MM.1S (cell line): ENCODE measurements around the gene COL6A5.

Source experiments
- DNase-seq: peaks from one replicate; pipeline ENCODE4 v3.0.0-alpha.2; 2015
- H2AFZ ChIP-seq: fragments of 300-600 bp; sonication (generic); 2 replicates; pipeline ENCODE4 v1.6.0; 2016; ENCODE audit warnings: antibody characterized with exemption, low read length
- H3F3A ChIP-seq: fragments of 300-600 bp; sonication (generic); 2 replicates; pipeline ENCODE4 v1.6.1; 2016; ENCODE audit warnings: mild to moderate bottlenecking, antibody characterized with exemption, low read length, moderate library complexity, mixed read lengths; ENCODE audit not compliant: insufficient read depth
- H3K27ac ChIP-seq: fragments of 300-600 bp; sonication (generic); 2 replicates; pipeline ENCODE4 v1.5.1; 2016; ENCODE audit warnings: mild to moderate bottlenecking, low read length
- H3K27me3 ChIP-seq: fragments of 300-600 bp; sonication (generic); replicated peaks from 2 replicates; pipeline ENCODE4 v1.6.0; 2016; ENCODE audit warnings: low read length; ENCODE audit not compliant: insufficient read depth
- H3K36me3 ChIP-seq: fragments of 300-600 bp; sonication (generic); replicated peaks from 2 replicates; pipeline ENCODE4 v1.6.1; 2016; ENCODE audit warnings: mild to moderate bottlenecking, low read length, mixed read lengths; ENCODE audit not compliant: insufficient read depth
- H3K4me1 ChIP-seq: fragments of 300-600 bp; sonication (generic); 2 replicates; pipeline ENCODE4 v1.6.1; 2016; ENCODE audit warnings: low read length, mixed read lengths
- H3K4me2 ChIP-seq: fragments of 300-600 bp; sonication (generic); 2 replicates; pipeline ENCODE4 v1.6.0; 2016; ENCODE audit warnings: low read depth, low read length
- H3K4me3 ChIP-seq: fragments of 300-600 bp; sonication (generic); 2 replicates; pipeline ENCODE4 v1.5.1; 2016; ENCODE audit warnings: low read length, mixed read lengths
- H3K79me2 ChIP-seq: fragments of 300-600 bp; sonication (generic); 2 replicates; pipeline ENCODE4 v1.6.1; 2016; ENCODE audit warnings: mixed run types, low read length, mixed read lengths
- H3K9ac ChIP-seq: fragments of 300-600 bp; sonication (generic); 2 replicates; pipeline ENCODE4 v1.6.1; 2016; ENCODE audit warnings: low read length, mixed read lengths
- H3K9me2 ChIP-seq: fragments of 300-600 bp; sonication (generic); replicated peaks from 2 replicates; pipeline ENCODE4 v1.6.1; 2016; ENCODE audit warnings: mild to moderate bottlenecking, low read length, mixed read lengths; ENCODE audit not compliant: insufficient read depth
- H3K9me3 ChIP-seq: fragments of 300-600 bp; sonication (generic); replicated peaks from 2 replicates; pipeline ENCODE4 v1.6.1; 2016; ENCODE audit warnings: mild to moderate bottlenecking, low read length, mixed read lengths; ENCODE audit not compliant: insufficient read depth
- H4K20me1 ChIP-seq: fragments of 300-600 bp; sonication (generic); 2 replicates; pipeline ENCODE4 v1.6.1; 2016; ENCODE audit warnings: mild to moderate bottlenecking, low read length, moderate library complexity, mixed read lengths; ENCODE audit not compliant: insufficient read depth
- CTCF ChIP-seq: fragments of 300-600 bp; sonication (generic); IDR thresholded peaks from 2 replicates; pipeline ENCODE4 v1.5.1; 2016; ENCODE audit warnings: antibody characterized with exemption, low read length, mixed read lengths
- EZH2 ChIP-seq: fragments of 300-600 bp; sonication (generic); optimal IDR thresholded peaks from 2 replicates; pipeline ENCODE3; 2017; ENCODE audit warnings: low read depth, mild to moderate bottlenecking, antibody characterized with exemption, low read length, mixed read lengths
- EZH2phosphoT487 ChIP-seq: fragments of 300-600 bp; sonication (generic); IDR thresholded peaks from 2 replicates; pipeline ENCODE4 v1.6.1; 2018; ENCODE audit warnings: antibody characterized with exemption, low read length

Gene COL6A5

DNA sequence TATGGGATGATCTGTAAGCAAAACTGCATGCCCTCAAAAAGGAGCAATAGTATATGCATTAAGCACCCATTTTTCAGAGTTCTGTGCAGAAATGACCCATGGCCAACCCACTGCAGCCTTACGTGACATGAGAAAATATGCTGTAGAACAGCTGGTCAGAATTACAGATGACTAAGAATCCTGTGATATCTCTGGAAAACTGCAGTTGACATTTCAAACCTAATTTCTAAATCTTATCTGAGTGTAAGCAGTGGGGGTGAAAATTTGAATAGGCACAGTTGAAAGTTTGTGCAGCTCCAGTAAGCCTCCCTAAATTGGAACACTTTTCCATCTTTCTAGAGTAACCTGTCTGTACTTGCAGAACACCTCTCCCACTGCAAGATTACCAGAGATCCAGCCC is 142.8 kb downstream of the COL6A5 start:
- TF ChIP-seq EZH2: no peak
- TF ChIP-seq EZH2phosphoT487: no peak
- no peak for TF ChIP-seq CTCF
- no peak overlapping the region for H3K27ac ChIP-seq
- no peak overlapping the region for H3K4me2 ChIP-seq
- H3F3A ChIP-seq: no peaks in the 10 kb centered on the region
- no peak for DNase-seq
- no peaks in the 10 kb centered on the region for H3K9me3 ChIP-seq
- no peaks in the 10 kb centered on the region for H4K20me1 ChIP-seq
- no peaks in the 10 kb centered on the region for H3K36me3 ChIP-seq
- no peak overlapping the region for H3K4me3 ChIP-seq
- no peaks in the 10 kb centered on the region for H3K27me3 ChIP-seq
- no peak overlapping the region for H3K9ac ChIP-seq
- H3K9me2 ChIP-seq: no peaks in the 10 kb centered on the region
- no peaks in the 10 kb centered on the region for H3K79me2 ChIP-seq
- no peak overlapping the region for H2AFZ ChIP-seq
- no peaks in the 10 kb centered on the region for H3K4me1 ChIP-seq

DNA sequence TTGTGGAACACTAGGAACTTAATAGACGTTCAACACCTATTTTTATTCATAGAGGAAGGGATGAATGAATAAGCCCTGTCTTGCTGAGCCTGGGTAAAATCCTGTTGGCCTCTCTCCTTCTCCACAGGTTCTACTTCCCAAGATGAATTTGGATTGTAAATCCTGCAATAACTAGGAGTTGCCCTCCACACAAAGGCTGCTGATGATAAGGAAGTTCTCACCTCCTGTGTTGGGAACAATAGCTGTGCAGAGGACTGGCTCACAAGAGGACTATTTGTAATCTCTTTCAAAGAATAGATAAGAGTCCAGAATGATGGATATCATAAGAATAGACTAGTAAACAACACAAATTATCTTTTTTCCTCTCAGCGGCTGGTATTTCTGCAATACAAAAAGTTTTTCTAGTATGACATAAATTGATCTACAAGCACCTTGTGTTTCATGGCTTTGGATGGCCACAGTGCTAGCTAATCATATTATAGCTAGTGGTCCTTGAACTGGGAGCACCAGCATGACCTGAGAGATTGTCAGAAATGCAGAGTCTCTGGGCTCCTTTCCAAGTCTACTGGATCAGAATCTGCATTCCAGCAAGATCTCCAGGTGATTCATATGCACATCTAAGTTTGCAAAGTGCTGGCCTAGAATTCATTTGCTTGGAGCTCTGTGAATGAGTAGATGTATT is 143.4 kb downstream of the COL6A5 start:
- H3K4me2 ChIP-seq: no peak overlapping the region
- no peaks in the 10 kb centered on the region for H3K9me2 ChIP-seq
- TF ChIP-seq EZH2: no peak
- TF ChIP-seq CTCF: no peak
- TF ChIP-seq EZH2phosphoT487: no peak
- H3F3A ChIP-seq: no peaks in the 10 kb centered on the region
- no peaks in the 10 kb centered on the region for H3K4me1 ChIP-seq
- H3K36me3 ChIP-seq: no peaks in the 10 kb centered on the region
- no peak overlapping the region for H2AFZ ChIP-seq
- DNase-seq: no peak
- H3K4me3 ChIP-seq: no peak overlapping the region
- H3K27me3 ChIP-seq: no peaks in the 10 kb centered on the region
- no peak overlapping the region for H3K27ac ChIP-seq
- H3K9me3 ChIP-seq: no peaks in the 10 kb centered on the region
- H3K9ac ChIP-seq: no peak overlapping the region
- H4K20me1 ChIP-seq: no peaks in the 10 kb centered on the region
- no peaks in the 10 kb centered on the region for H3K79me2 ChIP-seq

DNA sequence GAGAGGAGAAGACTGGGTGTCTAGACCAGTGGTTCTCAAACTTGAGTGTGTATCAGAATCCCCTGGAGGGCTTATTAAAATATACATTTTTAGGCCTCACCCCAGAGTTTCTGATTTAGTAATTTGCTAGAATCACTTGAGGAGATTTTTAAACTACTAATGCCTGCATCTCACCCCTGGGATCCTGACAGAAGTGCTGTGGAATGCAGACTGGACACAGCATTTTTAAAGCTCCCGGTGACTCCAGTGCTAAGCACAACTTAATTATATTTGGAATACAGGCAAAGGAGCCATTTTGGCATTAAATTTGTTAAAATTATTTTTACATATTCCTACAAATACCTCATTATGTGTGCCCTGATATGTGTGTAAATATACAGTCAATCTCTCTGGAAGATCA is 144.8 kb downstream of the COL6A5 start:
- Histone ChIP-seq H3K9me2 (no peaks in the 10 kb centered on the region), H3K36me3 (no peaks in the 10 kb centered on the region), H3K4me3 (no peak overlapping the region), H2AFZ (no peak overlapping the region), H3K79me2 (no peaks in the 10 kb centered on the region), H3K27me3 (no peaks in the 10 kb centered on the region), H3F3A (no peaks in the 10 kb centered on the region), H3K9me3 (no peaks in the 10 kb centered on the region), H3K9ac (no peak overlapping the region), H3K4me1 (no peaks in the 10 kb centered on the region), H4K20me1 (no peaks in the 10 kb centered on the region), H3K27ac (no peak overlapping the region), H3K4me2 (no peak overlapping the region)
- DNase-seq: no peak
- TF ChIP-seq CTCF: no peak
- no peak for TF ChIP-seq EZH2
- no peak for TF ChIP-seq EZH2phosphoT487
